Endothelial cell of umbilical vein (primary cell): ENCODE measurements around the gene MAD2L2.

Experiments used
- EZH2 ChIP-seq: IDR thresholded peaks from 2 replicates; pipeline ENCODE4 v1.6.1; 2012; ENCODE audit warnings: borderline replicate concordance, low read depth, mild to moderate bottlenecking, moderate library complexity, low read length, inconsistent platforms; ENCODE audit not compliant: severe bottlenecking
- MAX ChIP-seq: IDR thresholded peaks from 2 replicates; pipeline ENCODE4 v1.6.1; 2011; ENCODE audit not compliant: insufficient read depth, insufficient read length
- MYC ChIP-seq: IDR thresholded peaks from one replicate; pipeline ENCODE4 v1.6.1; 2011; ENCODE audit warnings: mild to moderate bottlenecking, low read depth, low read length
- POLR2A ChIP-seq: IDR thresholded peaks from 2 replicates; pipeline ENCODE4 v1.6.1; 2012; ENCODE audit warnings: low read depth, mild to moderate bottlenecking, control low read depth, low read length
- POLR2AphosphoS5 ChIP-seq: IDR thresholded peaks from 2 replicates; pipeline ENCODE4 v1.6.1; 2012; ENCODE audit warnings: low read depth, mild to moderate bottlenecking, control low read depth, low read length, moderate library complexity; ENCODE audit not compliant: insufficient read depth
- TF ChIP-seq, protein P1 (sequence below), 2 donors: IDR thresholded peaks; 1 replicate in 1 of 2; 2 replicates in 1 of 2; pipeline ENCODE4 v1.5.1; 2011; ENCODE audit warnings: low read length in 2 of 2, mild to moderate bottlenecking in 2 of 2, moderate library complexity in 2 of 2, control low read depth in 1 of 2, inconsistent platforms in 1 of 2, low read depth in 1 of 2; ENCODE audit not compliant: insufficient read depth in 1 of 2; ENCODE audit errors: extremely low read depth in 1 of 2

DNA sequence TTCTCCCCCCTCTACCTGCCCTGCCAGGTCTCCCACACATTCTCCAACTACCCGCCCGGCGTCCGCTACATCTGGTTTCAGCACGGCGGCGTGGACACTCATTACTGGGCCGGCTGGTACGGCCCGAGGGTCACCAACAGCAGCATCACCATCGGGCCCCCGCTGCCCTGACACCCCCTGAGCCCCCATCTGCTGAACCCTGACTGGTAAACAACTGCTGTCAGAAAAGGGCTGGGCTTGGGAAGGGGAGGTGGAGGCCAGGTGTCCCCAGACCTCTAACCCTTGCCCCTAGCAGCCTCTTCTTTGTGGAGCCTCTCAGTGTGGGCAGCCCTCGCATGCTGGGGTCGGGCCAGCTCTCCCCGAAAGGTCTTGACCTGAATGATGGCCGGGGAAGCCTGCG is 19.8 kb downstream of the MAD2L2 start:
- TF ChIP-seq, protein P1, sequence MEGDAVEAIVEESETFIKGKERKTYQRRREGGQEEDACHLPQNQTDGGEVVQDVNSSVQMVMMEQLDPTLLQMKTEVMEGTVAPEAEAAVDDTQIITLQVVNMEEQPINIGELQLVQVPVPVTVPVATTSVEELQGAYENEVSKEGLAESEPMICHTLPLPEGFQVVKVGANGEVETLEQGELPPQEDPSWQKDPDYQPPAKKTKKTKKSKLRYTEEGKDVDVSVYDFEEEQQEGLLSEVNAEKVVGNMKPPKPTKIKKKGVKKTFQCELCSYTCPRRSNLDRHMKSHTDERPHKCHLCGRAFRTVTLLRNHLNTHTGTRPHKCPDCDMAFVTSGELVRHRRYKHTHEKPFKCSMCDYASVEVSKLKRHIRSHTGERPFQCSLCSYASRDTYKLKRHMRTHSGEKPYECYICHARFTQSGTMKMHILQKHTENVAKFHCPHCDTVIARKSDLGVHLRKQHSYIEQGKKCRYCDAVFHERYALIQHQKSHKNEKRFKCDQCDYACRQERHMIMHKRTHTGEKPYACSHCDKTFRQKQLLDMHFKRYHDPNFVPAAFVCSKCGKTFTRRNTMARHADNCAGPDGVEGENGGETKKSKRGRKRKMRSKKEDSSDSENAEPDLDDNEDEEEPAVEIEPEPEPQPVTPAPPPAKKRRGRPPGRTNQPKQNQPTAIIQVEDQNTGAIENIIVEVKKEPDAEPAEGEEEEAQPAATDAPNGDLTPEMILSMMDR (IDR thresholded peaks at IDR 0.05; ENCODE audit: extremely low read depth in 1 of 2, insufficient read depth in 1 of 2, low read depth in 1 of 2, low read length in 2 of 2) = no peak
- TF ChIP-seq POLR2A (no peak), MAX (no peak), EZH2 (no peak), MYC (no peak), POLR2AphosphoS5 (no peak)
